ENCODE measurements around the gene PKD1. TPM values are rescaled to one million over a fixed set of nuclear protein-coding genes. Genes with fewer than 3 reads are reported as not detected.
"Not testable (repeated sequence)": the region's sequence is repeated elsewhere in the genome, so short reads cannot be mapped to it uniquely, and the experiment has no call there.

The PKD1 gene
- total RNA-seq (2014; rRNA removed; shearing (Covaris generic)) = 45.6 and 64.4 TPM in 2 replicates

DNA sequence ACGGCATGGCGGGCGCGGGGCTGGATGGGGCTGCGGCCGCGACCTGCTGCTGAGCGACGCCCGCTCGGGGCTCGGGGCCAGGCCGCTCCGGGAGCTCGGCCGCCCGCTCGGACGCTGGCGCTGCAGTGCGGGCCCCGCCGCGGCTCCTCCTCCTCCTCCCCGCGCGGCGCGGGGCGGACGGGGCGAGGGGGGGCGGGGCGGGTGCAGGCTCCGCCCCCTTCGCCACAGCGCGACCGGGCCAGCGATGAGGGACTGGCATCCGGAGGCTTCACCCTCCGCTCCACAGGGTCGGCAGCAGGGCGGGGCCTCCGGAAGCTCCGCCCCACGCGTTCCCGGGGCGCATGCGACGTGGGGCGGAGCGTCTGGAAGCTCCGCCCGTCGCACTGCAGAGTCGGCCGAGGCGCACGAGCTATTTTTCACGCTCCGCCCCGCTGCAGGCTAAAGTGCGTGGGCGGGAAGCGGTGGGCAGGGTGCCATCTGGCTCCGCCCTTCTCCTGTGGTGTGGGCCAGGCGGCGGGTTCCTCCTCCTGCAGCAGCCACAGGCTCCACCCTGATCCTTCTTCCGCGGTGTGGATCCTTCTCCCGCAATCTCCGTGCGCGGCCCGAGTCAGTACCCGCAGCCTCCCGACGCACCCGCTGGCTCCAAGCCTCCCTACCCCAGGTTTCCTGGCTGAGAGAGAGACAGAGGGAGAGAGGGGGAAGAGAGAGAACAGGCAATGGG is at the start of gene PKD1:
Gene PKD1, minus strand, starts transcription at position 129 of the 721 bp plus-strand sequence. CDS start 209 bp downstream, outside the sequence.
- H3K4me3 ChIP-seq (ENCODE audit: insufficient read depth, low read depth, low read length) = peak within 1 kb of the TSS; percentile 50
- not testable (repeated sequence) for H3K36me3 ChIP-seq (replicated peaks; ENCODE audit: control insufficient read depth, insufficient read depth, low read length); H3K27me3 ChIP-seq (ENCODE audit: control insufficient read depth, insufficient read depth, low read length)
- DNase-seq = peak; percentile 62

DNA sequence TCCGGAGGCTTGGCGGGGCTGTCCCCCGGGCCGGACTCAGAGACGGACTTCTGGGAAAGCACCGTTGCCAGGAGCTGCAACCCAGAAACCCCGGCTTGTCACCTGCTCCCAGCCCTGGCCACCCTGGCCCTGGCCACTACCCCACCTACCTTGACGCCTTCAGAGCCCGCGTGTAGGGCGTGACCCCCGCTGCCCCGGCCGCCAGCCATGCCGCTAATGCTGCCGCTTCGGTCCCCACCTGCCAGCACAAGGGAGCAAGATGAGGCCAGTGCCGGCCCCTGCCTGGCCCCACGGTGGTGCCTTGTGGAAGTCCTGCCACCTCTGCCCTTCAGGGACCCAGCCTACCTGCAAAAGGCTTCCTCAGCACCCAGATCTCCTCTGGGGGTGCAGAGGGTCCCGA is 49.3 kb upstream of the PKD1 start:
- Histone ChIP-seq H3K4me3 (ENCODE audit: insufficient read depth, low read depth, low read length) (no peak overlapping the region), H3K36me3 (replicated peaks; ENCODE audit: control insufficient read depth, insufficient read depth, low read length) (no peaks in the 10 kb centered on the region), H3K27me3 (ENCODE audit: control insufficient read depth, insufficient read depth, low read length) (no peaks in the 10 kb centered on the region)
- DNase-seq = no peak

- no peaks in the 10 kb centered on the region for H3K36me3 ChIP-seq (replicated peaks; ENCODE audit: control insufficient read depth, insufficient read depth, low read length)
- H3K27me3 ChIP-seq (ENCODE audit: control insufficient read depth, insufficient read depth, low read length) = 0 out of 2 replicates have a peak, but pooled peaks cover under 1% of the 10 kb centered on the region
- no peak overlapping the region for H3K4me3 ChIP-seq (ENCODE audit: insufficient read depth, low read depth, low read length)
- DNase-seq = no peak
Observed at GRCh38 chr16:2184346-2184745, 48.6 kb upstream of the PKD1 start.

DNA sequence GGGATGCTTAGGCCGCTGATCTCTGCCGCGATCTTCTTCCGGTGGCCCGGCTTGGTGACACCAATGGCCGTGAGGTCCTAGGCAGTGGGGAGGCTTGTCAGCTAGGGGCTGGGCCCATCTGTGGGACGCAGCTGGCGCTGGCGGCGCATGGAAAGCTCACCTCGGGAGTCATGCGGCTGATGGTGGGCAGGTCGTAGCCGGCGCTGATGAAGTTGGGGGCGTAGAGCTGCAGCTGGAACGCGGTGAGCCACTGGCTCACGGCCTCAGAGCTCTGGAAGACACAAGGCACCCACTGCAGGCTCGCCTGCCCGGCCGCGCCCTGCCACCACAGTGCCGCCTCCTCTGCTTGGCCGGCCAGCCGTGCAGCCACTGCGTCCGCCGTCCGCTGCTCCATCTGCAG is 48.0 kb upstream of the PKD1 start:
- H3K27me3 ChIP-seq (ENCODE audit: control insufficient read depth, insufficient read depth, low read length) = 0 out of 2 replicates have a peak, but pooled peaks cover 3% of the 10 kb centered on the region
- H3K4me3 ChIP-seq (ENCODE audit: insufficient read depth, low read depth, low read length) = no peak overlapping the region
- DNase-seq = no peak
- H3K36me3 ChIP-seq (replicated peaks; ENCODE audit: control insufficient read depth, insufficient read depth, low read length) = no peaks in the 10 kb centered on the region

DNA sequence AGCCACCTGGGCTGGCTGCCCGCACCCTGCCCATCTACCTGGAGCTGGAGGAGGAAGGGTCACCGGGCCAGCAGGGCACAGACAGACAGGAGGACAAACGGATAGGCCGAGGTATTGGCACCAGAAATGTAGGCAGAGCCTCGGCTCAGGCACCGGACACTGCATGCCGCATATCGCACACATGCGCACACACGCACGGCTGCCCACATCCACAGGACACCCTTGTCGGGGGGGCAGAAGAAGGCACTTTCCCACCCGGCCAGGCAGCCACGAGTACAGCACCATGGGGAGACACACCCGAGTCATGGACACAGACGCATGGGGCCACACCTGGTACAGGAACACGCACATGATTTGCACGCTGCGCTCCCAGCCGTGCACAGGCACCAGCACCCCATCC is 46.3 kb upstream of the PKD1 start:
- Histone ChIP-seq H3K27me3 (ENCODE audit: control insufficient read depth, insufficient read depth, low read length) (0 out of 2 replicates have a peak, but pooled peaks cover 3% of the 10 kb centered on the region), H3K36me3 (replicated peaks; ENCODE audit: control insufficient read depth, insufficient read depth, low read length) (peaks cover 2% of the 10 kb centered on the region; the same call in 1 of the 2 replicates), H3K4me3 (ENCODE audit: insufficient read depth, low read depth, low read length) (no peak overlapping the region)
- no peak for DNase-seq

DNA sequence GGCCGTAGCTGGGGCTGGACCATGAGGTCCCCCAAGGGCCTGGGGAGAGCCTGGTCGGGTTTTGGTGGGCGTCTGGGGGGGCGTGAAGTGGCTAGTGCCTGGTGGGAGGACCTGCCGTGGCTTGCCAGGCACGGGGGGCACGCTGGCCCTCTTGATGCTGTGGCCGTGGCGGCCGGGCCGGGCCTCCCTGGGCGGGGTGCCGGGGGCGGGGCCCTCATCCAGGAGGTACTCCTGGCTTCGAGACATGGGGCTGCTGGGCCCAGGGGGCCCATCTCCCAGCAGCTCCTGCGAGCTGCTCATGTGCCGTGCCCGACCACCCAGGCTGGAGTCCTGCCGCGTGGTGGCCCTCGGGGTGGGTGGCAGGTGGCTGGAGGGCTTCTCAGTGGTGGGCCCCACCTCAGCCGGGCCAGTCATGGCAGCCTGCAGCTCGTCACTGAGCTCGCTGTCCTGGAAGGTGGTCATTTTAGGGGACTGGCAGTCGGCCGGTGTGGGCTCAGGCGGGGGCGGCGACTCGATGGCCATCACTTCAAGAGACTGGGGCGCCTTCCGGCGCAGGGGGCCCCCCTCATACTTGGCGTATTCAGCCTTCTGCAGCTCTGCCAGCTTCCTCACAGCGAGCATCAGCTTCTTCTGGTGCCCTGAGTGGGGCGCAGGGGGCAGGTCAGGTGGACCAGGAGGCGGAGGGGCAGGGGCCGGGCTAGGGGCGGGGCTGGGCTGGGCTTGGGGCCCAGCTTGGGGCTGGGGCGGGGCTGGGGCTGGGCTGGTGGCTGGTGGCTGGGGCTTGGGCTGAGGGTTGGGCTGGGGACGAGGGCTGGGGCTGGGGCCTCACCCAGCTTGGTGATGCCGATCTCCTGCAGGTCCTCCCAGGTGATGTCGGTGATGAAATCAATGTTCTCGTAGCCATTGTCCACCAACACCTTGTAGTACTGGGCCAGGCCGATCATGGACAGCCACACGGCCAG is 45.5 kb upstream of the PKD1 start:
- peak; percentile 91 for DNase-seq
- H3K27me3 ChIP-seq (ENCODE audit: control insufficient read depth, insufficient read depth, low read length) = 0 out of 2 replicates have a peak, but pooled peaks cover 3% of the 10 kb centered on the region
- H3K4me3 ChIP-seq (ENCODE audit: insufficient read depth, low read depth, low read length) = no peak overlapping the region
- peaks cover 2% of the 10 kb centered on the region; the same call in 1 of the 2 replicates for H3K36me3 ChIP-seq (replicated peaks; ENCODE audit: control insufficient read depth, insufficient read depth, low read length)

- Histone ChIP-seq H3K27me3 (ENCODE audit: control insufficient read depth, insufficient read depth, low read length) (0 out of 2 replicates have a peak, but pooled peaks cover 3% of the 10 kb centered on the region), H3K36me3 (replicated peaks; ENCODE audit: control insufficient read depth, insufficient read depth, low read length) (peaks cover 2% of the 10 kb centered on the region; the same call in 1 of the 2 replicates), H3K4me3 (ENCODE audit: insufficient read depth, low read depth, low read length) (no peak overlapping the region)
- no peak for DNase-seq
Observed at GRCh38 chr16:2180461-2180860, 44.8 kb upstream of the PKD1 start.

DNA sequence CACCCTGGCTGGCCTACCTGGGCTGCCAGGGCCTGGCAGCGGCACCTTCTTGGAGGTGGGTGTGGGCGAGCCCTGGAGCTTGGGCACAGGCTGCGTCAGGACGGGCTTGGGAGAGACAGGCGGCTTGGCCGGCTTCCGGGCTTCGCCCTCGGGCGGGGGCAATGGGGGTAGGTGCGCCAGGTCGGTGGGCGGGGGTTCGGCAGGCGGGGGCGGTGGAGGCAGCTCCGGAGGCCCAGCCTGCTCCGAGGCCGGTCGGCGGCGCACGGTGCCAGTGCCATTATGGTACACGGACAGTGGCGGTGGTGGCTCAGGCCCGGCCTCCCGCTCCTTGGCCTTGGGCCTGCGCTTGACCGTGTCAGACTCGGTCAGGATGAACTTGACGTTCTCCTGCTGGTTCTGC is 43.9 kb upstream of the PKD1 start:
- Histone ChIP-seq H3K4me3 (ENCODE audit: insufficient read depth, low read depth, low read length) (no peak overlapping the region), H3K36me3 (replicated peaks; ENCODE audit: control insufficient read depth, insufficient read depth, low read length) (peaks cover 6% of the 10 kb centered on the region), H3K27me3 (ENCODE audit: control insufficient read depth, insufficient read depth, low read length) (0 out of 2 replicates have a peak, but pooled peaks cover 3% of the 10 kb centered on the region)
- DNase-seq = peak; percentile 66

DNA sequence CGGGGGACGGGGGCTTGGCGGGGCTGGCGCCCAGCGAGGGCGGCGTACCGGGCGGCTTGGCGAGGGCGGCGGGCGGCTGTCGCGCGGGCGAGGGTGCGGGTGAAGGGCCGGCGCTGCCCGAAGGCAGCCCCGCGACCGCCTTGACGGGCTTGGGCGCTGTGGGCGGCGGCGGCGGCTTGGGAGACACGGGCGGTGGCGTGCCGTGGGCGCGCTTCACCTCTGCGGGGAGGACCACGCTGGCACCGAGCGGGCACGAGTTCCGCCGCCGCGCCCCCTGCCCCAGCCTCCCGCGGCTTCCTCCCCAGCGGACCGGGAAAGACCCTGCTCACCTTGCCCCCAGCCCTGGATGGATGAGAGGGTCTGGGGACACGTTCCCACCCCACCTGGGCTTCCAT is 43.4 kb upstream of the PKD1 start:
- H3K27me3 ChIP-seq (ENCODE audit: control insufficient read depth, insufficient read depth, low read length) = 0 out of 2 replicates have a peak, but pooled peaks cover 3% of the 10 kb centered on the region

DNA sequence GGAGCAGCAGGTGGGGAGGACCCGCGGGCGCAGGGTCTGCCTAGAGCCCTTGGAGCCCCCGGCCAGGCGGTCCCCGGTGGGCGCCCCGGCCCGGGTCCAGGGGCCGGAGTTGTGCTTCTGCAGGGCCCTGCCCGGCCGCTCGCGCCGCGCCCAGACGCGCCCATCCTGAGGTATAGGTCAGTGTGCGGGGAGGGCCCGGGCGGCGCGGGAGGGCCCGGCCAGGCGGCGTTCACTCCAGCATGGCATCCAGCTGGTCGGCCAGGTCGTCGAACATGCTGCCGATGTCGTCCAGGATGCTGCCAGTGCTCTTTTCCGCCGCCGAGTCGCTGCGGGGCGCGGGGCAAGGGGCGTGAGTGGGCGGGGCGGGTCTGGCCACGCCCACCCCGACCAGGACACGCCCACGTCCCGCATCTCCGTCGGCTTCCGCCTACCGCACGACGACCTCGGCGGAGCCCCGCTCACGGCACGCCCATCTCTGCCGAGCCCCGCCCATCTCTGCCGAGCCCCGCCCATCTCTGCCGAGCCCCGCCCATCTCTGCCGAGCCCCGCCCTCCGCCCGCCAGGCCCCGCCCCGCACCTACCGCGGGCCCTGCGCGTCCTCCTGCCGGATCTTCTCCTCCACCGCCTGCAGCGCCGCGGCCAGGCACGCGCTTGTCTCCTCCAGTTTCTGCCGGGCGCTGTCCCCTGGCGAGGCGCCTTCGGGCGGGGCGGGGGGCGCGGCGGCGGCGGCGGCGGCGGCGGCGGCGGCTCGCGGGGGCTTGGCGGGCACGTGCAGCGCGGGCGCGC is 42.8 kb upstream of the PKD1 start:
- Histone ChIP-seq H3K27me3 (ENCODE audit: control insufficient read depth, insufficient read depth, low read length) (0 out of 2 replicates have a peak, but pooled peaks cover 3% of the 10 kb centered on the region), H3K36me3 (replicated peaks; ENCODE audit: control insufficient read depth, insufficient read depth, low read length) (peaks cover 14% of the 10 kb centered on the region), H3K4me3 (ENCODE audit: insufficient read depth, low read depth, low read length) (no peak overlapping the region)
- peak; percentile 99 for DNase-seq

More for the DNA sequence above, 43.4 kb upstream of the PKD1 start:
- DNase-seq = no peak
- Histone ChIP-seq H3K36me3 (replicated peaks; ENCODE audit: control insufficient read depth, insufficient read depth, low read length) (peaks cover 11% of the 10 kb centered on the region), H3K4me3 (ENCODE audit: insufficient read depth, low read depth, low read length) (no peak overlapping the region)

- Histone ChIP-seq H3K4me3 (ENCODE audit: insufficient read depth, low read depth, low read length) (no peak overlapping the region), H3K27me3 (ENCODE audit: control insufficient read depth, insufficient read depth, low read length) (0 out of 2 replicates have a peak, but pooled peaks cover 3% of the 10 kb centered on the region), H3K36me3 (replicated peaks; ENCODE audit: control insufficient read depth, insufficient read depth, low read length) (peaks cover 18% of the 10 kb centered on the region)
- DNase-seq = no peak
Observed at GRCh38 chr16:2177561-2177960, 41.9 kb upstream of the PKD1 start.

DNA sequence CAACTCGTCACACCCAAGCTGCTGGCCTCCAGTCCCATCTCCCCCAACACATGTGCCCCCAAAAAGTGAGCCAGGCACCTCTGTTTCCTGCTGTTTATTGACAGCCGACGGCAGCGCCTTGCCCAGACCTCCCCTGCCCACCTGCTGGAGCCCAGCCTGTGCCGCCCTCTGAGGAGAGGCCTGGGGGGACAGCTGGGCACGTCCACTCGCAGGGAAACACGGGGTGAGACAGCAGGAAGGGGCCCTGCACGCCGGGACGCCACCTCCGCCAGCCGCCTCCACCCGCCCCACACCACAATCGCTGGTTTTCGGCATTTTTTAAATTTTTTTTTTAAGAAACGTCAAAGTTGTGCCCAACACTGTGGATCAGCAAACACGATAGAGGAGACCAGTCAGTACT is 41.4 kb upstream of the PKD1 start:
- DNase-seq = no peak
- Histone ChIP-seq H3K27me3 (ENCODE audit: control insufficient read depth, insufficient read depth, low read length) (0 out of 2 replicates have a peak, but pooled peaks cover 3% of the 10 kb centered on the region), H3K4me3 (ENCODE audit: insufficient read depth, low read depth, low read length) (no peak overlapping the region), H3K36me3 (replicated peaks; ENCODE audit: control insufficient read depth, insufficient read depth, low read length) (peaks cover 18% of the 10 kb centered on the region)

DNA sequence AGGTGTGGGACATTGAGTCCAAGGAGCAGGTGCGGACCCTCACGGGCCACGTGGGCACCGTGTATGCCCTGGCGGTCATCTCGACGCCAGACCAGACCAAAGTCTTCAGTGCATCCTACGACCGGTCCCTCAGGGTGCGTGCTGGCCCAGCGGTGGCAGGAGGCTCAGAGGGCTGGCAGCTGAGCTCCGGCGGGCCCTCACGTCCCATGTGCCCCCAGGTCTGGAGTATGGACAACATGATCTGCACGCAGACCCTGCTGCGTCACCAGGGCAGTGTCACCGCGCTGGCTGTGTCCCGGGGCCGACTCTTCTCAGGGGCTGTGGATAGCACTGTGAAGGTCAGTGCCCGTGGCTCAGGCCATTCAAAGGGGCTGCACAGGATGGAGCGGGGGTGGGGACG is 40.3 kb upstream of the PKD1 start:
- peaks cover 18% of the 10 kb centered on the region for H3K36me3 ChIP-seq (replicated peaks; ENCODE audit: control insufficient read depth, insufficient read depth, low read length)
- H3K4me3 ChIP-seq (ENCODE audit: insufficient read depth, low read depth, low read length) = no peak overlapping the region
- DNase-seq = no peak
- H3K27me3 ChIP-seq (ENCODE audit: control insufficient read depth, insufficient read depth, low read length) = 0 out of 2 replicates have a peak, but pooled peaks cover 3% of the 10 kb centered on the region

- Histone ChIP-seq H3K27me3 (ENCODE audit: control insufficient read depth, insufficient read depth, low read length) (0 out of 2 replicates have a peak, but pooled peaks cover 3% of the 10 kb centered on the region), H3K4me3 (ENCODE audit: insufficient read depth, low read depth, low read length) (no peak overlapping the region), H3K36me3 (replicated peaks; ENCODE audit: control insufficient read depth, insufficient read depth, low read length) (peaks cover 18% of the 10 kb centered on the region)
- no peak for DNase-seq
Observed at GRCh38 chr16:2175454-2175853, 39.8 kb upstream of the PKD1 start.

All from H7 (cell line).